Neural progenitor cell (in vitro differentiated cells): ENCODE measurements around the gene HDDC3.

Source experiments
- CTCF ChIP-seq: fragments of 200-600 bp; sonication (generic); IDR thresholded peaks from 2 replicates; pipeline ENCODE4 v1.5.1; 2017; ENCODE audit warnings: antibody characterized with exemption, mild to moderate bottlenecking
- EZH2 ChIP-seq: fragments of 200-600 bp; sonication (generic); IDR thresholded peaks from 2 replicates; pipeline ENCODE4 v1.6.1; 2017; ENCODE audit warnings: antibody characterized with exemption, mild to moderate bottlenecking, moderate library complexity

DNA sequence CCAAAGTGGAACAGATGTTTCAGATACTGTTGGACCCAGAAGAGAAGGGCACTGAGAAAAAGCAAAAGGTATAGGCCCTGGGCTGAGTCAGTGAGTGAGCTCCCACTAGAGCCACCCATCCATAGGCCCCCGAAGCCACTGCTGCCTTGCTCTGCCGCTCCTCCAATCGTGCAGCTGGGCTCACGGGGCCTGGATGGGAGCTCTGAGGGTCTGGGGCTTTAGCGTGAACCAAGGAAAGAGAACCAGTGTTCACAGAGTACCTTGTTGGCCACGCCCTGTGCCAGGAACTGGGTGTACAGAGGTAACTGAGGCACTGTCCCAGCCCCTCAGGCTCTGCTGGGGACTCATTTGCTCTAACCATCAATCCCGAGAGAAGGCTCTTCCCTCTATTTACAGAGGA is 7.4 kb upstream of the HDDC3 start:
- TF ChIP-seq CTCF (no peak), EZH2 (no peak)
